Neural progenitor cell (in vitro differentiated cells): ENCODE data around the gene PBX4. TPM values are rescaled to one million over a fixed set of nuclear protein-coding genes. Genes with fewer than 3 reads are reported as not detected.

Experiments used
- DNase-seq: peaks from one replicate; pipeline ENCODE4 v3.0.0-alpha.2; 2016; ENCODE audit warnings: low spot score
- H2AFZ ChIP-seq: fragments of 200-600 bp; sonication (generic); replicated peaks from 2 replicates; pipeline ENCODE4 v1.6.1; 2016; ENCODE audit warnings: antibody characterized with exemption
- H3F3A ChIP-seq: fragments of 200-600 bp; sonication (generic); 2 replicates; pipeline ENCODE4 v1.6.1; 2016; ENCODE audit warnings: antibody characterized with exemption, low read depth
- H3K27ac ChIP-seq: fragments of 200-600 bp; sonication (generic); 2 replicates; pipeline ENCODE4 v1.5.1; 2016; ENCODE audit warnings: mild to moderate bottlenecking
- H3K27me3 ChIP-seq: fragments of 200-600 bp; sonication (generic); 2 replicates; pipeline ENCODE4 v1.6.1; 2016; ENCODE audit warnings: mild to moderate bottlenecking, moderate library complexity
- H3K36me3 ChIP-seq: fragments of 200-600 bp; sonication (generic); 2 replicates; pipeline ENCODE4 v1.5.1; 2016
- H3K4me1 ChIP-seq: fragments of 200-600 bp; sonication (generic); 2 replicates; pipeline ENCODE4 v1.6.1; 2016; ENCODE audit warnings: mixed run types
- H3K4me2 ChIP-seq: fragments of 200-600 bp; sonication (generic); 2 replicates; pipeline ENCODE4 v1.6.1; 2016
- H3K4me3 ChIP-seq: fragments of 200-600 bp; sonication (generic); 2 replicates; pipeline ENCODE4 v1.5.1; 2016
- H3K79me2 ChIP-seq: fragments of 200-600 bp; sonication (generic); 2 replicates; pipeline ENCODE4 v1.6.1; 2016; ENCODE audit warnings: low read depth
- H3K9ac ChIP-seq: fragments of 200-600 bp; sonication (generic); 2 replicates; pipeline ENCODE4 v1.6.1; 2016
- H3K9me3 ChIP-seq: fragments of 200-600 bp; sonication (generic); 2 replicates; pipeline ENCODE4 v1.5.1; 2016; ENCODE audit warnings: low read depth
- H4K20me1 ChIP-seq: fragments of 200-600 bp; sonication (generic); 2 replicates; pipeline ENCODE4 v1.6.1; 2016; ENCODE audit warnings: low read depth
- H3K27ac Mint-ChIP-seq: 3 replicates; pipeline ENCODE4 v1.8.0; 2021; ENCODE audit warnings: mixed read lengths
- H3K27me3 Mint-ChIP-seq: 2 replicates; pipeline ENCODE4 v1.8.0; 2022; ENCODE audit warnings: low read depth, mild to moderate bottlenecking, inconsistent platforms, moderate library complexity, mixed read lengths; ENCODE audit not compliant: insufficient read depth
- H3K36me3 Mint-ChIP-seq: 3 replicates; pipeline ENCODE4 v1.8.0; 2021; ENCODE audit warnings: mixed read lengths
- H3K4me1 Mint-ChIP-seq: 3 replicates; pipeline ENCODE4 v1.8.0; 2021; ENCODE audit warnings: mixed read lengths
- H3K4me3 Mint-ChIP-seq: 3 replicates; pipeline ENCODE4 v1.8.0; 2021; ENCODE audit warnings: mild to moderate bottlenecking, moderate library complexity, mixed read lengths
- H3K9me3 Mint-ChIP-seq: 3 replicates; pipeline ENCODE4 v1.8.0; 2020; ENCODE audit warnings: mixed read lengths
- CTCF ChIP-seq: fragments of 200-600 bp; sonication (generic); IDR thresholded peaks from 2 replicates; pipeline ENCODE4 v1.5.1; 2017; ENCODE audit warnings: antibody characterized with exemption, mild to moderate bottlenecking
- EZH2 ChIP-seq: fragments of 200-600 bp; sonication (generic); IDR thresholded peaks from 2 replicates; pipeline ENCODE4 v1.6.1; 2017; ENCODE audit warnings: antibody characterized with exemption, mild to moderate bottlenecking, moderate library complexity
- EZH2phosphoT487 ChIP-seq: fragments of 200-600 bp; sonication (generic); IDR thresholded peaks from 2 replicates; pipeline ENCODE4 v1.6.1; 2017; ENCODE audit warnings: antibody characterized with exemption
- total RNA-seq: library from RNA; depleted of rRNA; stranded (reverse); fragments of >200 nt; gene quantifications from 2 replicates; pipeline ENCODE4 v1.2.3, GENCODE V29; 2015; ENCODE audit warnings: low replicate concordance

The PBX4 gene
- total RNA-seq, 1 donor from 2014 or later = 3.2 TPM

DNA sequence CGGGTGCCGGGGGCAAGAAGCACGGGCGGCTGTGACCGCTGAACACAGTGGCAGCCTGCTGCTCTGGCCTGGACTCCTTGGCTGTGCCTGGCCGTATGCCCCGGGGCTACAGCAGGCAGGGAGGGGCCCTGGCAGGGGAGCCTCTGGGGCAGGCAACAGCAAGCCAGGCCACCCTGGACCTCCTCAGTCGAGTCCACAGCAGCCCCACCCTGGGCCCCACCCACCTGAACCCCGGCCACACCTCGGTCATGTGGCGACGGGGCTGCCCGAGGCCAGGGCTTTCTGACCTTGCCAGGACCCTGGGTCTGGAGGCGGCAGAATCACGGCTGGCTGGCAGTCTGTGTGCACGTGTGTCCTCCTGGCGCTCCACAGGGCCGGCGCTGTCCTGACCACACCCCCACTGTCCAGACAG is 71.7 kb downstream of the PBX4 start:
- Mint-ChIP-seq H3K36me3 (no peaks in the 10 kb centered on the region), H3K4me3 (no peak overlapping the region), H3K27ac (no peak overlapping the region), H3K27me3 (peaks cover 9% of the 10 kb centered on the region), H3K9me3 (no peaks in the 10 kb centered on the region), H3K4me1 (peaks cover 4% of the 10 kb centered on the region)
- H2AFZ ChIP-seq = no peak overlapping the region
- H3K9me3 ChIP-seq = no peaks in the 10 kb centered on the region
- TF ChIP-seq EZH2phosphoT487 (no peak), EZH2 (no peak), CTCF (no peak)
- H3K79me2 ChIP-seq = no peaks in the 10 kb centered on the region
- no peak overlapping the region for H3K4me3 ChIP-seq
- no peak overlapping the region for H3K9ac ChIP-seq
- no peaks in the 10 kb centered on the region for H3K36me3 ChIP-seq
- H3K27ac ChIP-seq = no peak overlapping the region
- no peak for DNase-seq
- peaks cover 5% of the 10 kb centered on the region for H3F3A ChIP-seq
- no peaks in the 10 kb centered on the region for H4K20me1 ChIP-seq
- no peak overlapping the region for H3K4me2 ChIP-seq
- no peaks in the 10 kb centered on the region for H3K4me1 ChIP-seq
- peaks cover 3% of the 10 kb centered on the region for H3K27me3 ChIP-seq

DNA sequence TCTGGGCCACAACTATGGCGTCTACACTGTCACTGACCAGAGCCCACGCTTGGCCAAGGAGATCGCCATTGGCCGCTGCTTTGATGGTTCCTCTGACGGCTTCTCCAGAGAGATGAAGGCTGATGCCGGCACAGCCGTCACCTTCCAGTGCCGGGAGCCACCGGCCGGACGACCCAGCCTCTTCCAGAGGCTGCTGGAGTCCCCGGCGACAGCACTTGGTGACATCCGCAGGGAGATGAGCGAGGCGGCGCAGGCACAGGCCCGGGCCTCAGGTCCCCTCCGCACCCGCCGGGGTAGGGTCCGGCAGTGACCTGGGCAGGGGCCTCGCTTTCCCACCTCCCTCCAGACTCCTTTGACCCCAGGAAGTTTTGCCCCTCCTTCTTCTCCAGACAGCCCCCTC is 72.8 kb downstream of the PBX4 start:
- no peak overlapping the region for H3K9ac ChIP-seq
- H3K27me3 ChIP-seq = peaks cover 13% of the 10 kb centered on the region
- H3K79me2 ChIP-seq = no peaks in the 10 kb centered on the region
- no peaks in the 10 kb centered on the region for H3K36me3 ChIP-seq
- no peaks in the 10 kb centered on the region for H3F3A ChIP-seq
- H3K4me1 ChIP-seq = no peaks in the 10 kb centered on the region
- DNase-seq = no peak
- no peak overlapping the region for H3K4me2 ChIP-seq
- H3K36me3 Mint-ChIP-seq = no peaks in the 10 kb centered on the region
- H2AFZ ChIP-seq = no peak overlapping the region
- no peak overlapping the region for H3K4me3 ChIP-seq
- no peaks in the 10 kb centered on the region for H4K20me1 ChIP-seq
- H3K9me3 Mint-ChIP-seq = no peaks in the 10 kb centered on the region
- H3K4me1 Mint-ChIP-seq = peaks cover 4% of the 10 kb centered on the region
- peaks cover 9% of the 10 kb centered on the region for H3K27me3 Mint-ChIP-seq
- no peak overlapping the region for H3K4me3 Mint-ChIP-seq
- no peak overlapping the region for H3K27ac Mint-ChIP-seq
- no peak overlapping the region for H3K27ac ChIP-seq
- TF ChIP-seq EZH2 (no peak), EZH2phosphoT487 (no peak), CTCF (no peak)
- H3K9me3 ChIP-seq = no peaks in the 10 kb centered on the region

GRCh38 chr19:19544954-19545591 is 73.4 kb downstream of the PBX4 start:
- peaks cover 3% of the 10 kb centered on the region for H3K4me1 Mint-ChIP-seq
- no peaks in the 10 kb centered on the region for H3K36me3 Mint-ChIP-seq
- no peak overlapping the region for H3K4me3 Mint-ChIP-seq
- no peaks in the 10 kb centered on the region for H3K9me3 Mint-ChIP-seq
- Histone ChIP-seq H3K79me2 (no peaks in the 10 kb centered on the region), H3K9ac (no peak overlapping the region), H3K4me3 (no peak overlapping the region), H3K27me3 (peaks cover 20% of the 10 kb centered on the region), H3F3A (no peaks in the 10 kb centered on the region), H4K20me1 (no peaks in the 10 kb centered on the region), H3K4me1 (no peaks in the 10 kb centered on the region), H3K9me3 (no peaks in the 10 kb centered on the region), H2AFZ (no peak overlapping the region), H3K27ac (no peak overlapping the region), H3K36me3 (no peaks in the 10 kb centered on the region), H3K4me2 (no peak overlapping the region)
- H3K27ac Mint-ChIP-seq = no peak overlapping the region
- no peak for DNase-seq
- H3K27me3 Mint-ChIP-seq = peaks cover 9% of the 10 kb centered on the region
- no peak for TF ChIP-seq EZH2phosphoT487
- no peak for TF ChIP-seq EZH2
- no peak for TF ChIP-seq CTCF
